ACHN (cell line): ENCODE results near the gene SLC8A3.

Experiments
- DNase-seq: peaks from one replicate; pipeline ENCODE4 v3.0.0-alpha.2; 2015
- in situ Hi-C: cut with HindIII; loops from 2 replicates; pipeline ENCODE4 v1.10.0; 2017; ENCODE audit warnings: low sequenced_read_pairs, low pct_ligation_motif_present, low pct_unique_long_range_greater_than_20kb

SLC8A3 gene

GRCh38 chr14:70086685-70087379 is 101.9 kb downstream of the SLC8A3 start:
- in situ Hi-C loops = no loop called here
- peak; percentile 40 for DNase-seq

GRCh38 chr14:70084226-70084625 is 104.5 kb downstream of the SLC8A3 start:
- in situ Hi-C loops = no loop called here
- no peak for DNase-seq

- in situ Hi-C loops = no loop called here
- DNase-seq = no peak
Observed at GRCh38 chr14:70082394-70082793, 106.4 kb downstream of the SLC8A3 start.

- no peak for DNase-seq
- in situ Hi-C loops = no loop called here
Observed at GRCh38 chr14:70080076-70080475, 108.7 kb downstream of the SLC8A3 start.

GRCh38 chr14:70078329-70078728 is 110.4 kb downstream of the SLC8A3 start:
- in situ Hi-C loops = no loop called here
- no peak for DNase-seq

- in situ Hi-C loops = no loop called here
- DNase-seq = no peak
Observed at GRCh38 chr14:70077720-70078119, 111.0 kb downstream of the SLC8A3 start.

- in situ Hi-C loops = no loop called here
Observed at GRCh38 chr14:70077005-70077404, 111.7 kb downstream of the SLC8A3 start.

GRCh38 chr14:70073924-70074566 is 114.7 kb downstream of the SLC8A3 start:
- DNase-seq = peak; percentile 57
- in situ Hi-C loops = no loop called here

More at GRCh38 chr14:70077005-70077404, 111.7 kb downstream of the SLC8A3 start:
- no peak for DNase-seq

- in situ Hi-C loops = no loop called here
- DNase-seq = no peak
Observed at GRCh38 chr14:70069186-70069585, 119.6 kb downstream of the SLC8A3 start.

GRCh38 chr14:70067810-70068209 is 120.9 kb downstream of the SLC8A3 start:
- in situ Hi-C loops = no loop called here
- no peak for DNase-seq

GRCh38 chr14:70064136-70064865 is 124.5 kb downstream of the SLC8A3 start:
- in situ Hi-C loops = no loop called here
- no peak for DNase-seq

GRCh38 chr14:70061108-70061507 is 127.6 kb downstream of the SLC8A3 start:
- in situ Hi-C loops = no loop called here

GRCh38 chr14:70059545-70059944 is 129.2 kb downstream of the SLC8A3 start:
- in situ Hi-C loops = no loop called here
- no peak for DNase-seq

More at GRCh38 chr14:70061108-70061507, 127.6 kb downstream of the SLC8A3 start:
- peak; percentile 23 for DNase-seq

- in situ Hi-C loops = no loop called here
- no peak for DNase-seq
Observed at GRCh38 chr14:70057519-70058136, 131.1 kb downstream of the SLC8A3 start.

GRCh38 chr14:70052990-70053389 is 135.8 kb downstream of the SLC8A3 start:
- DNase-seq = peak; percentile 22
- in situ Hi-C loops = no loop called here

- DNase-seq = no peak
- in situ Hi-C loops = no loop called here
Observed at GRCh38 chr14:70050136-70050535, 138.6 kb downstream of the SLC8A3 start.

- no peak for DNase-seq
- in situ Hi-C loops = no loop called here
Observed at GRCh38 chr14:70049605-70050004, 139.1 kb downstream of the SLC8A3 start.

GRCh38 chr14:70048313-70048654 is 140.5 kb downstream of the SLC8A3 start:
- in situ Hi-C loops = no loop called here
- no peak for DNase-seq

- in situ Hi-C loops = no loop called here
- DNase-seq = no peak
Observed at GRCh38 chr14:70047598-70048312, 141.0 kb downstream of the SLC8A3 start.
